ENCODE results near the gene FILIP1L.

Gene FILIP1L

GRCh38 chr3:99921986-99922385, 192.3 kb downstream of the FILIP1L start:
- Histone ChIP-seq H3K27me3 (ENCODE audit: low read length) (no peaks in the 10 kb centered on the region), H3K4me2 (ENCODE audit: low read depth, low read length, poor library complexity, severe bottlenecking) (no peak overlapping the region), H3K9me2 (replicated peaks; ENCODE audit: insufficient read depth, low read length) (no peaks in the 10 kb centered on the region), H3K27ac (ENCODE audit: low read depth, low read length) (no peak overlapping the region), H3K4me3 (ENCODE audit: insufficient read depth, low read length, poor library complexity, severe bottlenecking) (no peak overlapping the region), H3F3A (ENCODE audit: insufficient read depth) (no peaks in the 10 kb centered on the region), H3K36me3 (ENCODE audit: low read length) (no peaks in the 10 kb centered on the region), H2AFZ (ENCODE audit: low read depth, low read length, severe bottlenecking) (no peak overlapping the region), H3K9me3 (ENCODE audit: insufficient read depth, low read length) (no peaks in the 10 kb centered on the region), H4K20me1 (ENCODE audit: low read depth, low read length) (no peaks in the 10 kb centered on the region), H3K79me2 (ENCODE audit: insufficient read depth, low read length) (no peaks in the 10 kb centered on the region), H3K9ac (ENCODE audit: low read length) (no peak overlapping the region)
- TF ChIP-seq CTCF (IDR thresholded peaks at IDR 0.05; ENCODE audit: insufficient read depth, low read length, poor library complexity, severe bottlenecking) = no peak
- TF ChIP-seq EZH2phosphoT487 (conservative IDR thresholded peaks at IDR 0.05; ENCODE audit: low read length) = no peak

GRCh38 chr3:99921377-99921695, 193.0 kb downstream of the FILIP1L start:
- Histone ChIP-seq H3K27me3 (ENCODE audit: low read length) (no peaks in the 10 kb centered on the region), H3K4me2 (ENCODE audit: low read depth, low read length, poor library complexity, severe bottlenecking) (no peak overlapping the region), H3K9me2 (replicated peaks; ENCODE audit: insufficient read depth, low read length) (no peaks in the 10 kb centered on the region), H3K9ac (ENCODE audit: low read length) (no peak overlapping the region), H3K36me3 (ENCODE audit: low read length) (no peaks in the 10 kb centered on the region), H3K27ac (ENCODE audit: low read depth, low read length) (no peak overlapping the region), H2AFZ (ENCODE audit: low read depth, low read length, severe bottlenecking) (no peak overlapping the region), H4K20me1 (ENCODE audit: low read depth, low read length) (no peaks in the 10 kb centered on the region), H3K79me2 (ENCODE audit: insufficient read depth, low read length) (no peaks in the 10 kb centered on the region), H3K9me3 (ENCODE audit: insufficient read depth, low read length) (no peaks in the 10 kb centered on the region), H3F3A (ENCODE audit: insufficient read depth) (no peaks in the 10 kb centered on the region), H3K4me3 (ENCODE audit: insufficient read depth, low read length, poor library complexity, severe bottlenecking) (no peak overlapping the region)
- TF ChIP-seq EZH2phosphoT487 (conservative IDR thresholded peaks at IDR 0.05; ENCODE audit: low read length) (no peak), CTCF (IDR thresholded peaks at IDR 0.05; ENCODE audit: insufficient read depth, low read length, poor library complexity, severe bottlenecking) (no peak)

GRCh38 chr3:99920481-99921376, 193.6 kb downstream of the FILIP1L start:
- H3K4me3 ChIP-seq (ENCODE audit: insufficient read depth, low read length, poor library complexity, severe bottlenecking) = no peak overlapping the region

More at GRCh38 chr3:99920481-99921376, 193.6 kb downstream of the FILIP1L start:
- H3K36me3 ChIP-seq (ENCODE audit: low read length) = no peaks in the 10 kb centered on the region
- no peak overlapping the region for H2AFZ ChIP-seq (ENCODE audit: low read depth, low read length, severe bottlenecking)
- H3K27ac ChIP-seq (ENCODE audit: low read depth, low read length) = no peak overlapping the region
- H3K9ac ChIP-seq (ENCODE audit: low read length) = no peak overlapping the region
- no peaks in the 10 kb centered on the region for H3F3A ChIP-seq (ENCODE audit: insufficient read depth)
- H3K9me3 ChIP-seq (ENCODE audit: insufficient read depth, low read length) = no peaks in the 10 kb centered on the region
- H3K4me2 ChIP-seq (ENCODE audit: low read depth, low read length, poor library complexity, severe bottlenecking) = no peak overlapping the region
- no peaks in the 10 kb centered on the region for H4K20me1 ChIP-seq (ENCODE audit: low read depth, low read length)
- H3K27me3 ChIP-seq (ENCODE audit: low read length) = no peaks in the 10 kb centered on the region
- no peak for TF ChIP-seq EZH2phosphoT487 (conservative IDR thresholded peaks at IDR 0.05; ENCODE audit: low read length)
- TF ChIP-seq CTCF (IDR thresholded peaks at IDR 0.05; ENCODE audit: insufficient read depth, low read length, poor library complexity, severe bottlenecking) = no peak
- H3K9me2 ChIP-seq (replicated peaks; ENCODE audit: insufficient read depth, low read length) = no peaks in the 10 kb centered on the region
- H3K79me2 ChIP-seq (ENCODE audit: insufficient read depth, low read length) = no peaks in the 10 kb centered on the region
